WTC11 (cell line): Measurements from ENCODE around the gene FRMD8.

ENCODE experiments used
- ETV6 ChIP-seq: sonication (generic); formaldehyde crosslinking; IDR thresholded peaks from 2 replicates; pipeline ENCODE4 v1.8.1; 2022; ENCODE audit warnings: mild to moderate bottlenecking, missing genetic modification reagents
- FOXJ3 ChIP-seq: sonication (generic); formaldehyde crosslinking; IDR thresholded peaks from 2 replicates; pipeline ENCODE4 v1.9.0; 2021; ENCODE audit warnings: missing genetic modification reagents, mild to moderate bottlenecking, borderline replicate concordance
- JUN ChIP-seq: sonication (generic); formaldehyde crosslinking; IDR thresholded peaks from 2 replicates; pipeline ENCODE4 v1.8.0; 2023; ENCODE audit warnings: mild to moderate bottlenecking, missing genetic modification reagents
- MLX ChIP-seq: sonication (generic); formaldehyde crosslinking; IDR thresholded peaks from 2 replicates; pipeline ENCODE4 v1.8.1; 2023; ENCODE audit warnings: mild to moderate bottlenecking, missing genetic modification reagents, moderate library complexity
- MYBL2 ChIP-seq: sonication (generic); formaldehyde crosslinking; IDR thresholded peaks from 2 replicates; pipeline ENCODE4 v1.8.1; 2023; ENCODE audit warnings: mild to moderate bottlenecking, moderate library complexity, missing genetic modification reagents
- NR2C2 ChIP-seq: sonication (generic); formaldehyde crosslinking; IDR thresholded peaks from 2 replicates; pipeline ENCODE4 v1.8.0; 2022; ENCODE audit warnings: mild to moderate bottlenecking, missing genetic modification reagents
- TF ChIP-seq, protein P1 (sequence below): fragments of 200-600 bp; IDR thresholded peaks from 2 replicates; pipeline ENCODE4 v1.8.0; 2022; ENCODE audit warnings: antibody characterized with exemption

GRCh38 chr11:65401803-65402248, 15.4 kb downstream of the FRMD8 start:
- TF ChIP-seq MLX (no peak), JUN (CRISPR knock-in tag) (no peak), MYBL2 (no peak), NR2C2 (CRISPR knock-in tag) (no peak), ETV6 (no peak), FOXJ3 (CRISPR knock-in tag) (no peak)
- TF ChIP-seq, protein P1, sequence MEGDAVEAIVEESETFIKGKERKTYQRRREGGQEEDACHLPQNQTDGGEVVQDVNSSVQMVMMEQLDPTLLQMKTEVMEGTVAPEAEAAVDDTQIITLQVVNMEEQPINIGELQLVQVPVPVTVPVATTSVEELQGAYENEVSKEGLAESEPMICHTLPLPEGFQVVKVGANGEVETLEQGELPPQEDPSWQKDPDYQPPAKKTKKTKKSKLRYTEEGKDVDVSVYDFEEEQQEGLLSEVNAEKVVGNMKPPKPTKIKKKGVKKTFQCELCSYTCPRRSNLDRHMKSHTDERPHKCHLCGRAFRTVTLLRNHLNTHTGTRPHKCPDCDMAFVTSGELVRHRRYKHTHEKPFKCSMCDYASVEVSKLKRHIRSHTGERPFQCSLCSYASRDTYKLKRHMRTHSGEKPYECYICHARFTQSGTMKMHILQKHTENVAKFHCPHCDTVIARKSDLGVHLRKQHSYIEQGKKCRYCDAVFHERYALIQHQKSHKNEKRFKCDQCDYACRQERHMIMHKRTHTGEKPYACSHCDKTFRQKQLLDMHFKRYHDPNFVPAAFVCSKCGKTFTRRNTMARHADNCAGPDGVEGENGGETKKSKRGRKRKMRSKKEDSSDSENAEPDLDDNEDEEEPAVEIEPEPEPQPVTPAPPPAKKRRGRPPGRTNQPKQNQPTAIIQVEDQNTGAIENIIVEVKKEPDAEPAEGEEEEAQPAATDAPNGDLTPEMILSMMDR: no peak
